Stimulated activated CD4-positive, alpha-beta T cell treated with anti-CD3 and anti-CD28 coated beads, Interleukin-1b, Interleukin-23, amount 100 ng/mL, for 24 hours (primary cell): ENCODE results near the gene SHC1.

Experiments
- DNase-seq, 4 experiments: peaks; one replicate each; pipeline ENCODE4 v3.0.0-alpha.2; 2020; ENCODE audit warnings: low read depth in 4 of 4, low spot score in 1 of 4

Gene SHC1

GRCh38 chr1:154974808-154975408 lies 4.4 kb upstream of the SHC1 start:
- peak; percentile 86 to 91 (median 90) for DNase-seq

- DNase-seq = peak; percentile 78 to 94 (median 91)
These were observed 3.7 kb upstream of the SHC1 start, which contains the start of gene CKS1B for GRCh38 chr1:154974102-154974807. Gene CKS1B, plus strand, starts transcription at chr1:154974681. Its CDS starts 65 bp downstream, at chr1:154974746.

GRCh38 chr1:154973344-154974101 lies 3.0 kb upstream of the SHC1 start:
- peak; percentile 88 to 95 (median 93) for DNase-seq

- DNase-seq = no peak
These were observed 2.2 kb upstream of the SHC1 start for GRCh38 chr1:154972517-154973343.

GRCh38 chr1:154972213-154972516 lies 1.6 kb upstream of the SHC1 start:
- DNase-seq = no peak

- DNase-seq = no peak
These were observed 923 bp upstream of the SHC1 start for GRCh38 chr1:154971341-154971998.

GRCh38 chr1:154969860-154970452 lies 591 bp downstream of the SHC1 start:
- DNase-seq = no peak

GRCh38 chr1:154969246-154969645 lies 1.3 kb downstream of the SHC1 start:
- no peak for DNase-seq

- DNase-seq = no peak
These were observed 1.8 kb downstream of the SHC1 start for GRCh38 chr1:154968731-154969130.

- DNase-seq = no peak
These were observed 3.1 kb downstream of the SHC1 start for GRCh38 chr1:154967331-154967950.

GRCh38 chr1:154966111-154966510 lies 4.4 kb downstream of the SHC1 start:
- no peak for DNase-seq

GRCh38 chr1:154964359-154964758 lies 6.2 kb downstream of the SHC1 start:
- DNase-seq = no peak

- DNase-seq = no peak
These were observed 6.9 kb downstream of the SHC1 start for GRCh38 chr1:154963643-154964042.

GRCh38 chr1:154962795-154963330 lies 7.7 kb downstream of the SHC1 start:
- no peak for DNase-seq

GRCh38 chr1:154962156-154962749 lies 8.3 kb downstream of the SHC1 start:
- DNase-seq = no peak

- DNase-seq = peak; percentile 57 to 88 (median 70)
These were observed 9.1 kb downstream of the SHC1 start, which contains the start of gene PYGO2 for GRCh38 chr1:154961207-154962155. Gene PYGO2, minus strand, starts transcription at chr1:154961782. Its CDS starts 206 bp downstream, at chr1:154961576.

GRCh38 chr1:154960446-154961136 lies 10.0 kb downstream of the SHC1 start:
- DNase-seq = no peak

- DNase-seq = no peak
These were observed 11.1 kb downstream of the SHC1 start for GRCh38 chr1:154959426-154959780.
